ENCODE data around the gene GLI3.

GLI3 gene

GRCh38 chr7:42071372-42072261 is 165.4 kb downstream of the GLI3 start:
- peak; percentile 55 for DNase-seq

- DNase-seq = no peak
These were observed 166.9 kb downstream of the GLI3 start for GRCh38 chr7:42070068-42070467.

- DNase-seq = no peak
These were observed 167.4 kb downstream of the GLI3 start for GRCh38 chr7:42069590-42069989.

GRCh38 chr7:42068554-42069280 is 168.3 kb downstream of the GLI3 start:
- no peak for DNase-seq

DNA sequence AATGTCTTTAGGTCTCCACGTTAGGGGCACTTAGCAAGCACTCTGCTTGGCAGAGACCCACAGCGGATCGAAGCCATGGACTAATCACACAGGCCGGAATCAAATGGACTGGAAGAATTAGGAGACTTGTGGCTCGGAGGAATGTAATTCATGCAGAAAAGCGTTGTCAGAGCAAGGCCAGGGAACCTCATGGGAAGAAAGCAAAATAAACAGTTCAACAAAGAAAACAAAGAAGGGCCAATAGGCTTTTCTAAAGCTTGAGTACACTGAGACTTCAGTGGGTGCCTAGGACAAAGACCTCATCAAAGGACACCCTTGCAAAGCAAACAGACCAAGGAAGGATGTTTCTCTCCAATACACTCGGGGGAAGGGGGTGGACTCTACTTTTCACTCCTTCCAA is 171.1 kb downstream of the GLI3 start:
- DNase-seq = no peak

DNA sequence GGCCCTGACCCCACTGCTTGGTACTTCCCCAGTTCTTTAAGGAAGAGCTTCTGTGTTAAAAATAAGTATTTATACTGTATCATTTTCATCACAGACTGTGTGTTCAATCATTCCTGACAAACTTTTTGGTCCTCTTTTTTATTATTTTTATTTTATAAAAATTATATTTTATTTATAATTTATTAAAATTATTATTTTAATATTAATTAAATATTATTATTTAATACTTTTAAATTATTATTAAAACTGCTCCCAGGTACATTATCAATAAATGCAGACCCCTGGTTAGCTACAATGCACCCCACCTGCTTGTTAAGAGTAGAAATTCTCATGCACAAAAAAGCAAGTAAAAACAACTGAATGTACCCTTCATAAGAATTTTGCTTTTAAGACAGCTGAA is 172.0 kb downstream of the GLI3 start:
- no peak for DNase-seq

GRCh38 chr7:42064534-42064933 is 172.5 kb downstream of the GLI3 start:
- DNase-seq = no peak

- DNase-seq = no peak
These were observed 177.7 kb downstream of the GLI3 start for GRCh38 chr7:42059275-42059674.

- DNase-seq = no peak
These were observed 179.7 kb downstream of the GLI3 start for GRCh38 chr7:42057331-42057730.

GRCh38 chr7:42055171-42055570 is 181.8 kb downstream of the GLI3 start:
- no peak for DNase-seq

DNA sequence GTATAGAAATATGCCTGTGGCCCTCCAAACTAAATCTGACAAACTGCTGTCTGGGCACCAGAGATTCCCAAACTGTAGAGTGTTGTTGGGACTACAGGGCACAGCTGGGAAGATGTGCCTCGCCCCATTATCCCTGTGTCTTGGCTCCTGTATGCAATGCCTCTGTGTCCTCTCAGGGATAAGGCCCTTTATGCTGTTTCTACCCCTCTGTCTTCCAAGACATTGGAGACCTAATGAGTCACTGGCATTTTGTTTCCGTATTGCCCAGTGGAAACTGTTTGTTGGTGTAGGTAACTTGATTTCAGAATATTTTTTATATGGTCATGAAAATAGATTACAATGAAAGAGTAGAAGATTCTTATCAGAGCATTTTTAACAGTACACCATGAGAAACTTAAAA is 183.2 kb downstream of the GLI3 start:
- no peak for DNase-seq

DNA sequence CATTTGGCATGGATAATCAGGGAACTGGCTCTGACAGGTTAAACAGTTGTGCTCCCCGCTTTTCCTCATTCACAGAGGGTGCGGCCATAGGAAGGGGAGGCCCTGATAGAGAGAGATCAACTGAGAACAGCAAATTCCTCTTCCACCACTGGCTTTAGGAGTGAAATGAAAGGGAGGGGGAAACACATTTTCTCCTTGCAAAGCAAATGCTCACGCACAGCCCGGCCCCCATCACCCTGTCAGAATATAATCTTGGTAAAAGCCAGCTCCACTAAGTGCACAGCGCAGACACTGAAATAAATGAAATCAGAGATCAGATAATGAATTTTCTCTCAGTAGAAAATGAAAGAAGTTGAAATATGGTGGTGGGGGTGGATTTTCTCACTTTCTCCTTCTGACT is 187.2 kb downstream of the GLI3 start:
- no peak for DNase-seq

DNA sequence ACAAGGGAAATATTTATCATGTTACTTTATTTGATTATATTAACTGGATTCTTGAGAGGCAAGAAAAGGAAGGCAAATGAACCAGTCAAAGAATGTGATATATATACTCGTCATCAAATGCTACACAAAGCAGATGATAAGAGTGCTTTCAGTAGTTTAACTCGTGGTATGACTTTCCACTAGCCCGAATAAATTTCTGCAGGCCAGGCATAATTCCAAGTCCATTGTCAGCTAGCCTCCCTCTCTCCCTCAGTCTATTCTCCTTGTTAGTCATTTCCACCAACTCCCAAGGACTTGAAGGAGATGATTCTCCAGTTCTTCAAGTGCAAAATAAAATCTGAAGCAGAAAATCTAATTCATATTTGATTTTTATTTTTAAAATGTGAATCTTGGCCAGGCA is 190.5 kb downstream of the GLI3 start:
- no peak for DNase-seq

- DNase-seq = no peak
These were observed 191.0 kb downstream of the GLI3 start for GRCh38 chr7:42045961-42046360.

DNA sequence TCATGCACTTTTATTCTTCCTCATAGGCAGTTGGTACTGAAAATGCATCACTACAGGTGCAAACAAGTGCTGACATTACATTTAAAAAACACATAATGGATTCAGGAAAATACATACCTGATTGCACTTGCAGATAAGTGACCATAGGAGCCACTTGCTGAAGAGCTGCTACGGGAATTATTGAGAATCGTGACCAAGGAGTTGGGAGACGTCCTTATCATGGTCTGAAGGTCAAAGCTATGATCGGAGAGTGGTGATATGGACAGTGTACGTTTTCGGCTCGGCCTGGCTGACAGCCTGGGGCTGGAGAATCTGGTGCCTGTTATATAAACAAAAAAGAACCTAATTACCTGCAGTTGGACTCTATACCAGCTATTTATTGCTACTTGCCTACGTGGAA is 197.1 kb downstream of the GLI3 start:
- DNase-seq = no peak

DNA sequence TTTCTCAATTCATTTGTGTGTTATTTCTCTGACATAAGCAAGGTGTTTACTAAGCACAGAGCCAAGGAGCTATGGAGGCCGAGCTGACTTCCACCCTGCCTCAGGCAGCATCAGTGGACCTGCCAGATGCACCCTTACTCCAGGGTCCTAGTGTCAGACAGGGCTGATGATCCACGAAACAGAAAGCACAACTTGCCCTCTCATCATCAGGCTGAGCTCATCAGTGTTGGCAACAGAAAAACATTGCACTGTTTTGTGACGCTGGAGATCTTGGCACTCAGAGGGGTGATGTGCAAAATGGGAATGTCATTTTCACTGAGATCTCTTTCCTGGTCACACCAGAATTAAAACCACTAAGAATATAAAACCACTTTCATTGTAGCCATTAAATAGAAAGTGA is 201.8 kb downstream of the GLI3 start:
- no peak for DNase-seq

- DNase-seq = no peak
These were observed 203.5 kb downstream of the GLI3 start for GRCh38 chr7:42033480-42033879.

DNA sequence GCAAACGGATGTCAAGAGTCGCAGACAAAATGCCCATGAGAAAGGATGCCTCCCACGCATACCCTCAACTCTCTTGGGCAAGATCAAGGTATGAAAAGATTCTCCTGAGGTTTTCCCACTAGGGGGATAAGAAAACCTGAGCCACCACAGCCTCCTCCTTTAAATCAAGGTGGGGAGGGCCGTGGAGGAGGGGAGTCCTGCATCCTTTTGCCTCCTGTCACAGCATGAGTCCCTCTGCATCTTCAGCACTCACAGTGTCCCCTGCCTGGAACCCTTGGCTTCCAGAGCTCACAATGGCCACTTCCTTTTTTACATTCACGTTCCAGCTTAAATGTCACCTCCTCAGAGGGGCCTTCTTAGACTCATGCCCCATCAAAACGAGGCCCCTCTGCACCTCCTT is 207.6 kb downstream of the GLI3 start:
- no peak for DNase-seq

DNA sequence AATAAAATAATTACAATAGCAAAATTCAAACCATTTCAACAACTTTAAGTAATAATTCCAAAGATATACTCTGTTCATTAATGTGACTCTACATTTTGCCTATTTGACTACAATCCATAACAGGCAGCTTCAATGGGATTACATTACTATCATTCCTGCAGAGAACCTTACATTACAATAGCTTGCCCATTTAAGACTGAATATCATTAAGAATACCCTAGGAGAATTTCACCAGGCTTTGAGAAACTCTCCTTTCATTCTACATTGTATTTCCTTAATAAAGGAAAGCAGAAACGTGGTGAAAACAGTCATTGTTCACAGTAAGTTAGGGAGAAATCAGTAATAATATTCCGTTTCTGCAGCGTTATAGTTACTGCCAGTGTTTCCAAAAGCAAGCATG is 209.5 kb downstream of the GLI3 start:
- DNase-seq = no peak

DNA sequence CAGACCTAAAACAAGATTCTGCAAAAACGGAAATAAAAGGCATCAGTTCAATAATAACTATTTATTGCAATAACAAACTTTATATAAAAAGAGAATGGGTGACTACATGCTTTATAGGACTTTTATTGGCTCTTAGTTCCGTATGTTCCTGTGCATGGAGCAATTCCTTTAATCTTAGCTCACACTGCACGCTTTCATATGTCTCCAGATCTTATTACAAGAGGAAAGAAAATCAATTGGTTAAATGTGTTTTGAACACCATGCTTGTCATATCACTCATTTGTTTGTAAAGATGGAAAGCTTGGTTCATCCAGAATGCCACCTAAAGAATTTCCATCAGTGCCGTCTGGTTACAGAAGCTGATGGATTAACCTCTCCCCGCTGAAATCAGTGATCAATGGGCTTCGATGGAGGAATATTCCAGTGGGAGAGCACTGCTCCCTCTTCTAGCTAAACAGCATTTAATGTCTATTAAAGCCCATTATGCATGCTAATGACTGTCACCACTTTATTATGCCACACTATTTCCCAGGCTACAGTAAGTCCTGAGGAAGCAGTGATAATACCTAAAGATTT is 210.3 kb downstream of the GLI3 start:
- DNase-seq = no peak

- DNase-seq = no peak
These were observed 211.2 kb downstream of the GLI3 start for GRCh38 chr7:42025635-42026375.

DNA sequence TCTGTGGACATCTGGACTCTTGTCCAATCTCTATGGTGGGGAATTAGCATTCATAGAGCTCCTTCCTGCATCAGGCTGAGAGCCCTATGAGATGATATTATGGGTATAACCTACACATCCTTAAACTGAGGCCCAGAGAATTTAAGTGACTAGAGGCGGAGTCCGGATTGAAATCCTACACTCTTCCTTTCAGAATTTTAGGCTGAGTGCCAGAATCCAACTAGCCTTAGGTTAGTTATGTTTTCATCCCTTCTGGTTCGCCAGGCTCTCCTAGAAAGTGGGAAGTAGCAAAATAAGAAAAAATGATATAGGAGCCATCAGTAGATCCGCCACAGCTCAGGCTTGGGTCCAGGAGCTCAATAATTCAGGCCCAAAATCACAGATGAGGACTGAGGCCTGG is 212.5 kb downstream of the GLI3 start:
- DNase-seq = no peak

GRCh38 chr7:42023262-42023661 is 213.7 kb downstream of the GLI3 start:
- no peak for DNase-seq

Measured in NCI-H82 (cell line).